Measurements from ENCODE around the gene CORIN. TPM values are rescaled to one million over a fixed set of nuclear protein-coding genes. Genes with fewer than 3 reads are reported as not detected.

The CORIN gene
- polyA plus RNA-seq, 3 donors = 0.01 TPM; not detected in 2

GRCh38 chr4:47747846-47748494, 89.9 kb downstream of the CORIN start:
- no peaks in the 10 kb centered on the region for H3K27me3 ChIP-seq (ENCODE audit: control insufficient read depth in 2 of 2, insufficient read depth in 2 of 2, low read length in 2 of 2)
- H3K4me1 ChIP-seq (ENCODE audit: control insufficient read depth in 1 of 2, insufficient read depth in 2 of 2, low read length in 2 of 2) = no peaks in the 10 kb centered on the region
- H3K4me2 ChIP-seq (replicated peaks; ENCODE audit: extremely low read depth, low read length, poor library complexity, severe bottlenecking) = no peak overlapping the region
- H3K4me3 ChIP-seq (replicated peaks in 1 of 3; ENCODE audit: low read depth in 2 of 3, low read length in 3 of 3) = no peak overlapping the region
- Mint-ChIP-seq H3K4me3 (no peak overlapping the region), H3K36me3 (no peaks in the 10 kb centered on the region), H3K9me3 (peaks cover 7 to 22% (median 11%) of the 10 kb centered on the region in 7 donors), H3K27me3 (ENCODE audit: low read depth in 3 of 3) (peaks cover 0 to 2% (median 0%) of the 10 kb centered on the region in 3 donors), H3K27ac (no peak overlapping the region), H3K4me1 (peaks cover 4% of the 10 kb centered on the region)
- no peak overlapping the region for H3K9ac ChIP-seq (ENCODE audit: insufficient read depth, low read length, poor library complexity, severe bottlenecking)
- H3K36me3 ChIP-seq (replicated peaks in 1 of 2; ENCODE audit: control insufficient read depth in 1 of 2, insufficient read depth in 2 of 2, low read length in 2 of 2) = no peaks in the 10 kb centered on the region
- H3K9me3 ChIP-seq (replicated peaks in 1 of 2; ENCODE audit: control insufficient read depth in 1 of 2, insufficient read depth in 1 of 2, low read length in 2 of 2) = peaks cover 2 to 8% of the 10 kb centered on the region in 2 donors
- no peak overlapping the region for H2AFZ ChIP-seq (ENCODE audit: insufficient read depth, low read depth, low read length, poor library complexity, severe bottlenecking)
- TF ChIP-seq, protein P1, sequence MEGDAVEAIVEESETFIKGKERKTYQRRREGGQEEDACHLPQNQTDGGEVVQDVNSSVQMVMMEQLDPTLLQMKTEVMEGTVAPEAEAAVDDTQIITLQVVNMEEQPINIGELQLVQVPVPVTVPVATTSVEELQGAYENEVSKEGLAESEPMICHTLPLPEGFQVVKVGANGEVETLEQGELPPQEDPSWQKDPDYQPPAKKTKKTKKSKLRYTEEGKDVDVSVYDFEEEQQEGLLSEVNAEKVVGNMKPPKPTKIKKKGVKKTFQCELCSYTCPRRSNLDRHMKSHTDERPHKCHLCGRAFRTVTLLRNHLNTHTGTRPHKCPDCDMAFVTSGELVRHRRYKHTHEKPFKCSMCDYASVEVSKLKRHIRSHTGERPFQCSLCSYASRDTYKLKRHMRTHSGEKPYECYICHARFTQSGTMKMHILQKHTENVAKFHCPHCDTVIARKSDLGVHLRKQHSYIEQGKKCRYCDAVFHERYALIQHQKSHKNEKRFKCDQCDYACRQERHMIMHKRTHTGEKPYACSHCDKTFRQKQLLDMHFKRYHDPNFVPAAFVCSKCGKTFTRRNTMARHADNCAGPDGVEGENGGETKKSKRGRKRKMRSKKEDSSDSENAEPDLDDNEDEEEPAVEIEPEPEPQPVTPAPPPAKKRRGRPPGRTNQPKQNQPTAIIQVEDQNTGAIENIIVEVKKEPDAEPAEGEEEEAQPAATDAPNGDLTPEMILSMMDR (IDR thresholded peaks at IDR 0.05) = no peak
- H4K20me1 ChIP-seq (ENCODE audit: insufficient read depth, low read length) = no peaks in the 10 kb centered on the region
- intact Hi-C loops (cut with micrococcal nuclease) = no loop called here
- no CpG with 5 or more reads among the region's 1 CpG for WGBS (ENCODE audit: insufficient coverage)
- H3K79me2 ChIP-seq (ENCODE audit: insufficient read depth, low read length) = no peaks in the 10 kb centered on the region
- H3K27ac ChIP-seq (ENCODE audit: low read depth in 1 of 2, low read length in 2 of 2) = no peak overlapping the region
- DNase-seq = no peak

- TF ChIP-seq, protein P1 (IDR thresholded peaks at IDR 0.05) = no peak
- Histone ChIP-seq H3K27me3 (ENCODE audit: control insufficient read depth in 2 of 2, insufficient read depth in 2 of 2, low read length in 2 of 2) (no peaks in the 10 kb centered on the region), H4K20me1 (ENCODE audit: insufficient read depth, low read length) (no peaks in the 10 kb centered on the region), H3K79me2 (ENCODE audit: insufficient read depth, low read length) (no peaks in the 10 kb centered on the region), H2AFZ (ENCODE audit: insufficient read depth, low read depth, low read length, poor library complexity, severe bottlenecking) (no peak overlapping the region), H3K9ac (ENCODE audit: insufficient read depth, low read length, poor library complexity, severe bottlenecking) (no peak overlapping the region), H3K4me1 (ENCODE audit: control insufficient read depth in 1 of 2, insufficient read depth in 2 of 2, low read length in 2 of 2) (no peaks in the 10 kb centered on the region), H3K4me2 (replicated peaks; ENCODE audit: extremely low read depth, low read length, poor library complexity, severe bottlenecking) (no peak overlapping the region), H3K36me3 (replicated peaks in 1 of 2; ENCODE audit: control insufficient read depth in 1 of 2, insufficient read depth in 2 of 2, low read length in 2 of 2) (no peaks in the 10 kb centered on the region), H3K9me3 (replicated peaks in 1 of 2; ENCODE audit: control insufficient read depth in 1 of 2, insufficient read depth in 1 of 2, low read length in 2 of 2) (peaks cover 1 to 2% of the 10 kb centered on the region in 2 donors), H3K27ac (ENCODE audit: low read depth in 1 of 2, low read length in 2 of 2) (no peak overlapping the region), H3K4me3 (replicated peaks in 1 of 3; ENCODE audit: low read depth in 2 of 3, low read length in 3 of 3) (no peak overlapping the region)
- intact Hi-C loops (cut with micrococcal nuclease) = no loop called here
- no peak overlapping the region for H3K4me3 Mint-ChIP-seq
- H3K27me3 Mint-ChIP-seq (ENCODE audit: low read depth in 3 of 3) = peaks cover 0 to 2% (median 0%) of the 10 kb centered on the region in 3 donors
- H3K4me1 Mint-ChIP-seq = peaks cover 4% of the 10 kb centered on the region
- DNase-seq = no peak
- no peak overlapping the region for H3K27ac Mint-ChIP-seq
- no peaks in the 10 kb centered on the region for H3K36me3 Mint-ChIP-seq
- peaks cover 6 to 19% (median 10%) of the 10 kb centered on the region in 7 donors for H3K9me3 Mint-ChIP-seq
Measured at GRCh38 chr4:47747211-47747610, 90.7 kb downstream of the CORIN start.
